Natural killer cell (primary cell): ENCODE measurements around the gene RNF20. TPM values are rescaled to one million over a fixed set of nuclear protein-coding genes. Genes with fewer than 3 reads are reported as not detected.
A peak's percentile ranks its signal among the peaks of the same experiment; 100 is the strongest.

Experiments
- ATAC-seq, 3 donors: fragments of 150-1000 bp in 2 of 3; fragments of 200-7000 bp in 1 of 3; cut with Tn5 transposase; 1 replicate in 1 of 3; 2 replicates in 2 of 3; pipeline ENCODE4 v1.10.0; 2021; ENCODE audit warnings: mild to moderate bottlenecking in 2 of 3, moderate library complexity in 2 of 3
- DNase-seq, 2 donors: peaks; one replicate each; pipeline versions ENCODE4 v3.0.0 to v3.0.0-alpha.2; 2013 to 2021; ENCODE audit warnings: mixed read lengths in 1 of 2
- H3K27ac ChIP-seq: one replicate; pipeline ENCODE4 v1.5.1; 2013; ENCODE audit warnings: mild to moderate bottlenecking, low read length
- H3K27me3 ChIP-seq: one replicate; pipeline ENCODE4 v1.6.1; 2013; ENCODE audit warnings: low read length; ENCODE audit not compliant: control insufficient read depth, insufficient read depth
- H3K36me3 ChIP-seq: one replicate; pipeline ENCODE4 v1.6.1; 2013; ENCODE audit warnings: low read length; ENCODE audit not compliant: control insufficient read depth, insufficient read depth
- H3K4me1 ChIP-seq: one replicate; pipeline ENCODE4 v1.6.1; 2013; ENCODE audit warnings: low read length; ENCODE audit not compliant: control insufficient read depth, insufficient read depth
- H3K4me3 ChIP-seq: one replicate; pipeline ENCODE4 v1.5.1; 2013; ENCODE audit warnings: low read length
- H3K9me3 ChIP-seq: one replicate; pipeline ENCODE4 v1.6.1; 2013; ENCODE audit warnings: low read length; ENCODE audit not compliant: control insufficient read depth, insufficient read depth
- H3K27ac Mint-ChIP-seq, 2 donors: one replicate each; pipeline ENCODE4 v1.8.0; 2022; ENCODE audit warnings: mild to moderate bottlenecking in 2 of 2, mixed read lengths in 2 of 2, moderate library complexity in 1 of 2
- H3K27me3 Mint-ChIP-seq, 2 donors: one replicate each; pipeline ENCODE4 v1.8.0; 2022; ENCODE audit warnings: low read depth in 2 of 2, mixed read lengths in 2 of 2
- H3K36me3 Mint-ChIP-seq: one replicate; pipeline ENCODE4 v1.8.0; 2022; ENCODE audit warnings: mixed read lengths
- H3K4me1 Mint-ChIP-seq, 2 donors: one replicate each; pipeline ENCODE4 v1.8.0; 2022; ENCODE audit warnings: mixed read lengths in 2 of 2
- H3K4me3 Mint-ChIP-seq: one replicate; pipeline ENCODE4 v1.8.0; 2022; ENCODE audit warnings: mild to moderate bottlenecking, moderate library complexity, mixed read lengths
- H3K9me3 Mint-ChIP-seq, 2 donors: one replicate each; pipeline ENCODE4 v1.8.0; 2022; ENCODE audit warnings: mixed read lengths in 2 of 2
- CTCF ChIP-seq: fragments of 200-600 bp; IDR thresholded peaks from one replicate; pipeline ENCODE4 v1.8.0; 2022; ENCODE audit warnings: antibody characterized with exemption
- WGBS: methylation state at CpG from one replicate; pipeline ENCODE4 v1.1.7; 2013; ENCODE audit warnings: missing lambda C conversion rate; ENCODE audit not compliant: insufficient coverage; 5-methylcytosine and 5-hydroxymethylcytosine counted together
- intact Hi-C: fragments of 100-400 bp; cut with micrococcal nuclease; formaldehyde crosslinking; loops from one replicate; pipeline ENCODE4 v1.14.2; 2022
- total RNA-seq, 4 donors: library from RNA; stranded (reverse); fragments of 120-200 nt in 1 of 4; gene quantifications; one replicate each; pipeline versions ENCODE4 v1.2.3 to v1.2.4, GENCODE V29; 2013 to 2022

The RNF20 gene
- total RNA-seq, 3 donors from 2014 or later (not counting 1 experiment from before 2014, with no cell fraction given), result 35.5 to 44.2 (median 42.5) TPM

GRCh38 chr9:101601904-101602765, 68.5 kb downstream of the RNF20 start:
- H3K9me3 Mint-ChIP-seq, result no peaks in the 10 kb centered on the region
- H3K36me3 ChIP-seq, result no peaks in the 10 kb centered on the region
- peaks cover 0 to 5% of the 10 kb centered on the region in 2 donors for H3K4me1 Mint-ChIP-seq
- H3K27me3 Mint-ChIP-seq, result peaks cover 8 to 17% of the 10 kb centered on the region in 2 donors
- peak in 1 of 3 donors; percentile 41 for ATAC-seq
- H3K36me3 Mint-ChIP-seq, result no peaks in the 10 kb centered on the region
- WGBS, result 65% methylated on average over 5 of the region's 11 CpGs
- H3K4me3 Mint-ChIP-seq, result no peak overlapping the region
- TF ChIP-seq CTCF, result peak; percentile 44
- no peaks in the 10 kb centered on the region for H3K9me3 ChIP-seq
- intact Hi-C loops, result no loop called here
- no peaks in the 10 kb centered on the region for H3K4me1 ChIP-seq
- no peak overlapping the region for H3K4me3 ChIP-seq
- no peaks in the 10 kb centered on the region for H3K27me3 ChIP-seq
- no peak overlapping the region for H3K27ac Mint-ChIP-seq
- H3K27ac ChIP-seq, result no peak overlapping the region
- DNase-seq, result peak in 1 of 2 donors; percentile 59

GRCh38 chr9:101604296-101604695, 70.6 kb downstream of the RNF20 start:
- no peaks in the 10 kb centered on the region for H3K27me3 ChIP-seq
- intact Hi-C loops, result no loop called here
- no peak overlapping the region for H3K4me3 Mint-ChIP-seq
- no peak overlapping the region for H3K27ac Mint-ChIP-seq
- no peaks in the 10 kb centered on the region for H3K36me3 Mint-ChIP-seq
- no peak for TF ChIP-seq CTCF
- DNase-seq (no peak), ATAC-seq (no peak)
- H3K36me3 ChIP-seq, result no peaks in the 10 kb centered on the region
- no peaks in the 10 kb centered on the region for H3K9me3 Mint-ChIP-seq
- H3K27ac ChIP-seq, result no peak overlapping the region
- H3K4me1 ChIP-seq, result no peaks in the 10 kb centered on the region
- no peaks in the 10 kb centered on the region for H3K9me3 ChIP-seq
- no peak overlapping the region for H3K4me3 ChIP-seq
- 83% methylated on average over 2 of the region's 2 CpGs for WGBS
- H3K4me1 Mint-ChIP-seq, result peaks cover 0 to 5% of the 10 kb centered on the region in 2 donors
- H3K27me3 Mint-ChIP-seq, result peaks cover 8 to 17% of the 10 kb centered on the region in 2 donors

GRCh38 chr9:101605547-101605946, 71.9 kb downstream of the RNF20 start:
- WGBS, result 100% methylated on average over 1 of the region's 3 CpGs
- no peak overlapping the region for H3K4me3 ChIP-seq
- Mint-ChIP-seq H3K27ac (no peak overlapping the region), H3K4me3 (no peak overlapping the region), H3K9me3 (no peaks in the 10 kb centered on the region), H3K36me3 (no peaks in the 10 kb centered on the region), H3K27me3 (peaks cover 5 to 10% of the 10 kb centered on the region in 2 donors), H3K4me1 (peaks cover 0 to 5% of the 10 kb centered on the region in 2 donors)
- no peak for ATAC-seq
- H3K27me3 ChIP-seq, result no peaks in the 10 kb centered on the region
- no peaks in the 10 kb centered on the region for H3K9me3 ChIP-seq
- no peak for DNase-seq
- intact Hi-C loops, result no loop called here
- H3K27ac ChIP-seq, result no peak overlapping the region
- no peaks in the 10 kb centered on the region for H3K36me3 ChIP-seq
- no peak for TF ChIP-seq CTCF
- no peaks in the 10 kb centered on the region for H3K4me1 ChIP-seq

Other genes with a start within 250 kb of the RNF20 start
- gene BAAT, start 148.8 kb upstream of the RNF20 start, total RNA-seq, result not detected
- 1 to 10 TPM; 4.4 to 5.9 (median 5.1) TPM for gene MRPL50, start 135.2 kb upstream of the RNF20 start, total RNA-seq
- gene ZNF189, start 135.0 kb upstream of the RNF20 start, total RNA-seq, result 10 to 100 TPM in 1 of 3 donors, 1 to 10 TPM in 2; 6.7 to 11.3 (median 8.7) TPM
- gene ALDOB, start 98.1 kb upstream of the RNF20 start, total RNA-seq, result not detected
- gene PPP3R2, start 61.1 kb downstream of the RNF20 start, total RNA-seq, result not detected
- not detected for gene GRIN3A, start 204.8 kb downstream of the RNF20 start, total RNA-seq